ENCODE data around the gene USP40. TPM values are rescaled to one million over a fixed set of nuclear protein-coding genes. Genes with fewer than 3 reads are reported as not detected.

USP40 gene
- total RNA-seq, 4 donors from 2014 or later = 70.7 to 99.0 (median 85.7) TPM

GRCh38 chr2:233503947-233504637 is 62.5 kb downstream of the USP40 start:
- H3K4me1 ChIP-seq = no peaks in the 10 kb centered on the region
- no peaks in the 10 kb centered on the region for H3K27me3 ChIP-seq
- no peak for DNase-seq
- TF ChIP-seq, protein P1, sequence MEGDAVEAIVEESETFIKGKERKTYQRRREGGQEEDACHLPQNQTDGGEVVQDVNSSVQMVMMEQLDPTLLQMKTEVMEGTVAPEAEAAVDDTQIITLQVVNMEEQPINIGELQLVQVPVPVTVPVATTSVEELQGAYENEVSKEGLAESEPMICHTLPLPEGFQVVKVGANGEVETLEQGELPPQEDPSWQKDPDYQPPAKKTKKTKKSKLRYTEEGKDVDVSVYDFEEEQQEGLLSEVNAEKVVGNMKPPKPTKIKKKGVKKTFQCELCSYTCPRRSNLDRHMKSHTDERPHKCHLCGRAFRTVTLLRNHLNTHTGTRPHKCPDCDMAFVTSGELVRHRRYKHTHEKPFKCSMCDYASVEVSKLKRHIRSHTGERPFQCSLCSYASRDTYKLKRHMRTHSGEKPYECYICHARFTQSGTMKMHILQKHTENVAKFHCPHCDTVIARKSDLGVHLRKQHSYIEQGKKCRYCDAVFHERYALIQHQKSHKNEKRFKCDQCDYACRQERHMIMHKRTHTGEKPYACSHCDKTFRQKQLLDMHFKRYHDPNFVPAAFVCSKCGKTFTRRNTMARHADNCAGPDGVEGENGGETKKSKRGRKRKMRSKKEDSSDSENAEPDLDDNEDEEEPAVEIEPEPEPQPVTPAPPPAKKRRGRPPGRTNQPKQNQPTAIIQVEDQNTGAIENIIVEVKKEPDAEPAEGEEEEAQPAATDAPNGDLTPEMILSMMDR (IDR thresholded peaks at IDR 0.05) = no peak
- no peak for TF ChIP-seq POLR2A (IDR thresholded peaks at IDR 0.05)
- peaks cover 5 to 16% of the 10 kb centered on the region in 2 donors for H3K36me3 ChIP-seq
- intact Hi-C loops (cut with DNase I) = no loop called here
- H3K9me3 ChIP-seq = no peaks in the 10 kb centered on the region
- H3K27ac ChIP-seq = no peak overlapping the region
- no peak overlapping the region for H3K4me3 ChIP-seq (replicated peaks in 1 of 3)
- WGBS, 2 donors = 91 to 97% methylated on average over 1 of the region's 1 CpG

DNA sequence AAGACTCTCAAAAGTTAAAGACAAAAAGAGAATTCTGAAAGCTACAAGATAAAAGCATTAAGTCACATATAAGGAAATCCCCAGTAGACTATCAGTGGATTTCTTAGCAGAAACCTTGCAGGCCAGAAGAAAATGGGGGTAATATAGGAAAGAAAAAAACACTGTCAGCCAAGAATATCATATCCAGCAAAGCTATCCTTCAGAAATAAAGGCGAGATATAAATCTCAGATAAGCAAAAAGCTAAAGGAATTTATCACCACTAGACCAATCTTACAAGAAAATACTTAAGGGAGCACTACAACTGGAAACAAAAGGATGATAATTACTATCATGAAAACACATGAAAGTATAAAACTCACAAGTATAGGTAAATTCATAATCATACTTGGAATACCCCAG is 63.1 kb downstream of the USP40 start:
- Histone ChIP-seq H3K9me3 (no peaks in the 10 kb centered on the region), H3K27ac (no peak overlapping the region), H3K4me3 (replicated peaks in 1 of 3) (no peak overlapping the region), H3K36me3 (peaks cover 7 to 16% of the 10 kb centered on the region in 2 donors), H3K4me1 (no peaks in the 10 kb centered on the region), H3K27me3 (no peaks in the 10 kb centered on the region)
- no peak for TF ChIP-seq POLR2A (IDR thresholded peaks at IDR 0.05)
- TF ChIP-seq, protein P1 (IDR thresholded peaks at IDR 0.05) = no peak
- WGBS, 2 donors = 97 to 100% methylated on average over 1 of the region's 1 CpG
- intact Hi-C loops (cut with DNase I) = no loop called here
- no peak for DNase-seq

GRCh38 chr2:233501198-233502076 is 65.1 kb downstream of the USP40 start:
- Histone ChIP-seq H3K9me3 (no peaks in the 10 kb centered on the region), H3K4me1 (no peaks in the 10 kb centered on the region), H3K36me3 (peaks cover 14 to 15% of the 10 kb centered on the region in 2 donors), H3K27me3 (no peaks in the 10 kb centered on the region), H3K27ac (no peak overlapping the region), H3K4me3 (replicated peaks in 1 of 3) (no peak overlapping the region)
- TF ChIP-seq, protein P1 (IDR thresholded peaks at IDR 0.05) = no peak
- TF ChIP-seq POLR2A (IDR thresholded peaks at IDR 0.05) = no peak
- WGBS, 2 donors = 96% methylated on average over 3 of the region's 3 CpGs
- intact Hi-C loops (cut with DNase I) = no loop called here
- no peak for DNase-seq

DNA sequence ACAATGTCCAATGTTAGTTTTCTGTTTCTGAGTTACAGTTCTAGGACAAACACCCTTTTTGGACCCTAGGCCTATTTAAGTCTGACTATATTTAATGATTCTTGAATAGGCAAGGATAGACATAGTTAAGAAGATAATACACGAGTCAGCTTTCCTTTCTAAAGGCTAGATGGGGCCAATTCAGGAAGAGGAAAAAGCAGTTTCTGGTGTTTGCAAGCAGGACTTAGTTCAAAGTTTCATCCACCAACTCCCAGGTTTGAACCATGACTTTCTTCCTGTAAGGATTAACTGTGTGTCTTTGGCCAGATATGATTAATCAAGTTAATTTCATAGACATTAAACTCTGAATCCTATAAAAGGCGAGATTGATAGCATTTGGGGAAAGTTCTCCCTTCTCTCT is 66.7 kb downstream of the USP40 start:
- intact Hi-C loops (cut with DNase I) = no loop called here
- TF ChIP-seq, protein P1 (IDR thresholded peaks at IDR 0.05) = no peak
- no peak for TF ChIP-seq POLR2A (IDR thresholded peaks at IDR 0.05)
- DNase-seq = no peak
- Histone ChIP-seq H3K36me3 (peaks cover 14 to 21% of the 10 kb centered on the region in 2 donors), H3K4me3 (replicated peaks in 1 of 3) (no peak overlapping the region), H3K27me3 (no peaks in the 10 kb centered on the region), H3K27ac (no peak overlapping the region), H3K4me1 (no peaks in the 10 kb centered on the region), H3K9me3 (no peaks in the 10 kb centered on the region)
- 81 to 88% methylated on average over 2 of the region's 2 CpGs for WGBS, 2 donors

DNA sequence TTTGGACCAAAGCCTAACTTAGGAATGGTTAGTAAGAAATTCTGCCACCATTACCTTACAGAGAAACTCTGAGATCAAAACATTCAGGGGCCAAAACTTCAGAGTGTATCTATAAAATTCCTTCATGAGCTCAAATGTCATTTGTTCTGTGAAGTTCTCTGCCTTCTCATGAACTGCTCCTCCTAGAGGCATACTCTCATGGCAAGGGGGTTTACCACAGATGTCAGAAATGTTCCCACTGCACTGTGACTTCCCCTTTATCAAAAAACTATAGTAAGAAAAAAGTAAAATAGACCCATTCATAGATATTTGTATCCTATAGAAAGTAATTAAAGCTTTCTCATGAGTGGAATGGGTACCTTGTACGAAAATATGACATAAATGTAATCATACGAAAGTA is 68.5 kb downstream of the USP40 start:
- WGBS, 2 donors = 95 to 97% methylated on average over 2 of the region's 2 CpGs
- intact Hi-C loops (cut with DNase I) = no loop called here
- H3K36me3 ChIP-seq = peaks cover 13 to 21% of the 10 kb centered on the region in 2 donors
- no peaks in the 10 kb centered on the region for H3K4me1 ChIP-seq
- no peaks in the 10 kb centered on the region for H3K9me3 ChIP-seq
- H3K27me3 ChIP-seq = no peaks in the 10 kb centered on the region
- TF ChIP-seq POLR2A (IDR thresholded peaks at IDR 0.05) = no peak
- TF ChIP-seq, protein P1 (IDR thresholded peaks at IDR 0.05) = no peak
- no peak overlapping the region for H3K4me3 ChIP-seq (replicated peaks in 1 of 3)
- no peak for DNase-seq
- H3K27ac ChIP-seq = no peak overlapping the region

Measured in thyroid gland (tissue), 4 donors.